HEK293 (cell line): ENCODE measurements around the gene LYSMD3.

Experiments
- CTCF ChIA-PET: fragments of 350-600 bp; formaldehyde crosslinking; extraction: SDS; loops from one replicate; lab custom pipeline; 2021; ENCODE audit warnings: antibody characterized with exemption; lab: Yijun Ruan, JAX
- POLR2A ChIA-PET: fragments of 300-600 bp; formaldehyde crosslinking; extraction: SDS; loops from one replicate; lab custom pipeline; 2020; ENCODE audit warnings: antibody characterized with exemption, inconsistent platforms; lab: Yijun Ruan, JAX
- H3K27ac ChIP-seq: fragments of 200-500 bp; sonication (Bioruptor generic); 2 replicates; pipeline ENCODE4 v1.5.1; 2014; ENCODE audit warnings: low read depth, low read length, control low read depth, inconsistent platforms; ENCODE audit errors: extremely low read depth
- H3K36me3 ChIP-seq, 2 experiments: fragments of 200-500 bp in 1 of 2; sonication (Bioruptor generic) in 1 of 2; 1 replicate in 1 of 2; 2 replicates in 1 of 2; pipeline ENCODE4 v1.5.1; 2014 to 2017; ENCODE audit warnings: inconsistent platforms in 2 of 2, low read length in 2 of 2; ENCODE audit not compliant: control insufficient read depth in 2 of 2, insufficient read depth in 1 of 2
- H3K4me1 ChIP-seq: fragments of 200-500 bp; sonication (Bioruptor generic); 2 replicates; pipeline ENCODE4 v1.5.1; 2014; ENCODE audit warnings: mild to moderate bottlenecking, low read length, inconsistent platforms; ENCODE audit not compliant: control insufficient read depth, insufficient read depth
- H3K4me3 ChIP-seq: 2 replicates; pipeline ENCODE4 v1.5.1; 2011; ENCODE audit warnings: low read depth, mild to moderate bottlenecking, control low read depth, low read length, moderate library complexity
- H3K9me3 ChIP-seq: fragments of 200-500 bp; sonication (Bioruptor generic); 2 replicates; pipeline ENCODE4 v1.5.1; 2014; ENCODE audit warnings: low read depth, low read length, inconsistent platforms; ENCODE audit not compliant: control insufficient read depth, insufficient read depth
- BCL11A ChIP-seq: fragments of 450-650 bp; formaldehyde crosslinking; IDR thresholded peaks from 2 replicates; pipeline ENCODE4 v1.5.1; 2016; ENCODE audit warnings: low read depth, missing biosample characterization, missing genetic modification characterization
- GLIS1 ChIP-seq: fragments of 450-650 bp; formaldehyde crosslinking; IDR thresholded peaks from 2 replicates; pipeline ENCODE4 v1.5.1; 2016; ENCODE audit warnings: missing biosample characterization, missing genetic modification characterization
- HOXA7 ChIP-seq: sonication (generic); formaldehyde crosslinking; IDR thresholded peaks from 2 replicates; pipeline ENCODE4 v1.8.1; 2022; ENCODE audit warnings: missing genetic modification reagents, borderline replicate concordance
- KLF16 ChIP-seq: fragments of 450-650 bp; formaldehyde crosslinking; IDR thresholded peaks from 2 replicates; pipeline ENCODE4 v1.5.1; 2017; ENCODE audit warnings: missing biosample characterization, missing genetic modification characterization
- KLF17 ChIP-seq: fragments of 450-650 bp; formaldehyde crosslinking; IDR thresholded peaks from 2 replicates; pipeline ENCODE4 v1.5.1; 2016; ENCODE audit warnings: missing biosample characterization, missing genetic modification characterization
- KLF8 ChIP-seq: fragments of 450-650 bp; formaldehyde crosslinking; IDR thresholded peaks from 2 replicates; pipeline ENCODE4 v1.5.1; 2016; ENCODE audit warnings: missing biosample characterization, missing genetic modification characterization
- OVOL3 ChIP-seq: fragments of 450-650 bp; formaldehyde crosslinking; IDR thresholded peaks from 2 replicates; pipeline ENCODE4 v1.5.1; 2016; ENCODE audit warnings: missing biosample characterization, missing genetic modification characterization
- PATZ1 ChIP-seq: fragments of 450-650 bp; formaldehyde crosslinking; IDR thresholded peaks from 2 replicates; pipeline ENCODE4 v1.5.1; 2016; ENCODE audit warnings: missing biosample characterization, missing genetic modification characterization
- PRDM4 ChIP-seq: fragments of 450-650 bp; formaldehyde crosslinking; IDR thresholded peaks from 2 replicates; pipeline ENCODE4 v1.5.1; 2017; ENCODE audit warnings: missing biosample characterization, missing genetic modification characterization
- SCRT2 ChIP-seq: fragments of 450-650 bp; formaldehyde crosslinking; IDR thresholded peaks from 2 replicates; pipeline ENCODE4 v1.5.1; 2016; ENCODE audit warnings: missing biosample characterization, missing genetic modification characterization
- ZBTB1 ChIP-seq: fragments of 450-650 bp; formaldehyde crosslinking; IDR thresholded peaks from 2 replicates; pipeline ENCODE4 v1.5.1; 2016; ENCODE audit warnings: missing biosample characterization, missing genetic modification characterization
- ZBTB17 ChIP-seq: fragments of 450-650 bp; formaldehyde crosslinking; IDR thresholded peaks from 2 replicates; pipeline ENCODE4 v1.5.1; 2016; ENCODE audit warnings: missing biosample characterization, missing genetic modification characterization
- ZBTB49 ChIP-seq: fragments of 450-650 bp; formaldehyde crosslinking; IDR thresholded peaks from 2 replicates; pipeline ENCODE4 v1.5.1; 2016; ENCODE audit warnings: missing biosample characterization, missing genetic modification characterization, low read depth
- ZFP69B ChIP-seq: fragments of 450-650 bp; formaldehyde crosslinking; IDR thresholded peaks from 2 replicates; pipeline ENCODE4 v1.5.1; 2016; ENCODE audit warnings: missing biosample characterization, missing genetic modification characterization
- ZNF155 ChIP-seq: fragments of 450-650 bp; formaldehyde crosslinking; IDR thresholded peaks from 2 replicates; pipeline ENCODE4 v1.5.1; 2016; ENCODE audit warnings: missing biosample characterization, missing genetic modification characterization
- ZNF16 ChIP-seq: fragments of 450-650 bp; formaldehyde crosslinking; IDR thresholded peaks from 2 replicates; pipeline ENCODE4 v1.5.1; 2016; ENCODE audit warnings: low read depth, missing biosample characterization, missing genetic modification characterization
- ZNF202 ChIP-seq: fragments of 450-650 bp; formaldehyde crosslinking; IDR thresholded peaks from 2 replicates; pipeline ENCODE4 v1.5.1; 2016; ENCODE audit warnings: missing biosample characterization, missing genetic modification characterization, borderline replicate concordance
- ZNF292 ChIP-seq: fragments of 450-650 bp; formaldehyde crosslinking; IDR thresholded peaks from 2 replicates; pipeline ENCODE4 v1.5.1; 2016; ENCODE audit warnings: low read depth, missing biosample characterization, missing genetic modification characterization, borderline replicate concordance
- ZNF324 ChIP-seq: fragments of 450-650 bp; formaldehyde crosslinking; IDR thresholded peaks from 2 replicates; pipeline ENCODE4 v1.5.1; 2016; ENCODE audit warnings: missing biosample characterization, missing genetic modification characterization
- ZNF335 ChIP-seq: fragments of 450-650 bp; formaldehyde crosslinking; conservative IDR thresholded peaks from 2 replicates; pipeline ENCODE4 v1.5.1; 2016; ENCODE audit warnings: missing biosample characterization, missing genetic modification characterization
- ZNF548 ChIP-seq: fragments of 450-650 bp; formaldehyde crosslinking; IDR thresholded peaks from 2 replicates; pipeline ENCODE4 v1.5.1; 2016; ENCODE audit warnings: missing biosample characterization, missing genetic modification characterization
- ZNF558 ChIP-seq: fragments of 450-650 bp; formaldehyde crosslinking; IDR thresholded peaks from 2 replicates; pipeline ENCODE4 v1.5.1; 2016; ENCODE audit warnings: missing biosample characterization, missing genetic modification characterization
- ZNF561 ChIP-seq: fragments of 450-650 bp; IDR thresholded peaks from 2 replicates; pipeline ENCODE4 v1.5.1; 2018; ENCODE audit warnings: missing biosample characterization, missing genetic modification characterization, borderline replicate concordance
- ZNF585B ChIP-seq: fragments of 450-650 bp; formaldehyde crosslinking; IDR thresholded peaks from 2 replicates; pipeline ENCODE4 v1.5.1; 2016; ENCODE audit warnings: missing biosample characterization, missing genetic modification characterization
- ZNF692 ChIP-seq: fragments of 450-650 bp; formaldehyde crosslinking; IDR thresholded peaks from 2 replicates; pipeline ENCODE4 v1.5.1; 2016; ENCODE audit warnings: missing biosample characterization, missing genetic modification characterization
- ZNF785 ChIP-seq: fragments of 450-650 bp; formaldehyde crosslinking; IDR thresholded peaks from 2 replicates; pipeline ENCODE4 v1.5.1; 2016; ENCODE audit warnings: missing biosample characterization, missing genetic modification characterization
- ZNF843 ChIP-seq: fragments of 450-650 bp; formaldehyde crosslinking; IDR thresholded peaks from 2 replicates; pipeline ENCODE4 v1.5.1; 2016; ENCODE audit warnings: missing biosample characterization, missing genetic modification characterization
- ZSCAN23 ChIP-seq: fragments of 450-650 bp; formaldehyde crosslinking; IDR thresholded peaks from 2 replicates; pipeline ENCODE4 v1.5.1; 2016; ENCODE audit warnings: missing biosample characterization, missing genetic modification characterization

The LYSMD3 gene

GRCh38 chr5:90548069-90548593 is 18.7 kb upstream of the LYSMD3 start:
- peak overlapping the region; percentile 92; the same call in 1 of the 2 replicates for H3K27ac ChIP-seq
- TF ChIP-seq ZBTB17 (tag by site-specific recombination) (peak; percentile 35), ZBTB1 (tag by site-specific recombination) (0 out of 2 replicates have a peak, but pooled peaks have one; percentile 18), ZNF155 (tag by site-specific recombination) (no peak), ZNF561 (tag by site-specific recombination) (peak; percentile 83), ZNF692 (tag by site-specific recombination) (0 out of 2 replicates have a peak, but pooled peaks have one; percentile 23), ZBTB49 (tag by site-specific recombination) (no peak), BCL11A (tag by site-specific recombination) (peak; percentile 92; the same call in 1 of the 2 replicates), ZNF558 (peak; percentile 69; the same call in 1 of the 2 replicates), ZNF16 (tag by site-specific recombination) (no peak), PRDM4 (tag by site-specific recombination) (peak; percentile 89), ZFP69B (tag by site-specific recombination) (peak; percentile 74; the same call in 1 of the 2 replicates), HOXA7 (CRISPR knock-in tag) (no peak), SCRT2 (tag by site-specific recombination) (peak; percentile 97), ZSCAN23 (tag by site-specific recombination) (peak; percentile 47), ZNF548 (tag by site-specific recombination) (no peak), PATZ1 (tag by site-specific recombination) (peak; percentile 58), OVOL3 (tag by site-specific recombination) (peak; percentile 71; the same call in 1 of the 2 replicates), KLF16 (tag by site-specific recombination) (no peak), ZNF202 (tag by site-specific recombination) (no peak), KLF17 (tag by site-specific recombination) (peak; percentile 98), GLIS1 (tag by site-specific recombination) (peak; percentile 81), KLF8 (tag by site-specific recombination) (peak; percentile 70; the same call in 1 of the 2 replicates), ZNF785 (tag by site-specific recombination) (no peak), ZNF843 (peak; percentile 95), ZNF324 (peak; percentile 40; the same call in 1 of the 2 replicates), ZNF585B (tag by site-specific recombination) (no peak), ZNF292 (tag by site-specific recombination) (no peak), ZNF335 (peak; percentile 47)

More at GRCh38 chr5:90548069-90548593, 18.7 kb upstream of the LYSMD3 start:
- Histone ChIP-seq H3K4me3 (peak overlapping the region; percentile 11), H3K4me1 (peaks cover 13% of the 10 kb centered on the region), H3K36me3 (no peaks in the 10 kb centered on the region), H3K9me3 (no peaks in the 10 kb centered on the region)
- ChIA-PET CTCF (interaction anchor here (0.8 to 2.0 kb wide), 4 partner anchors 12 to 161 kb away, joined by 3 to 9 read pairs (median 4); partner anchors contain the start of gene LYSMD3), POLR2A (interaction anchor here (0.7 to 5.2 kb wide), 8 partner anchors 8 to 1578 kb away, joined by 3 to 27 read pairs (median 6); partner anchors contain the start of genes ADGRV1, CETN3, LYSMD3 and MBLAC2)
